Midbrain (tissue), 1 donor: ENCODE measurements around the gene LGALS9C.
"Not testable (repeated sequence)": the region's sequence is repeated elsewhere in the genome, so short reads cannot be mapped to it uniquely, and the experiment has no call there.

Experiments used
- DNase-seq: peaks from one replicate; lab custom pipeline; 2025; lab: John Stamatoyannopoulos, UW

LGALS9C gene

GRCh38 chr17:18530405-18530804 is 53.8 kb downstream of the LGALS9C start:
- not testable (repeated sequence) for DNase-seq

DNA sequence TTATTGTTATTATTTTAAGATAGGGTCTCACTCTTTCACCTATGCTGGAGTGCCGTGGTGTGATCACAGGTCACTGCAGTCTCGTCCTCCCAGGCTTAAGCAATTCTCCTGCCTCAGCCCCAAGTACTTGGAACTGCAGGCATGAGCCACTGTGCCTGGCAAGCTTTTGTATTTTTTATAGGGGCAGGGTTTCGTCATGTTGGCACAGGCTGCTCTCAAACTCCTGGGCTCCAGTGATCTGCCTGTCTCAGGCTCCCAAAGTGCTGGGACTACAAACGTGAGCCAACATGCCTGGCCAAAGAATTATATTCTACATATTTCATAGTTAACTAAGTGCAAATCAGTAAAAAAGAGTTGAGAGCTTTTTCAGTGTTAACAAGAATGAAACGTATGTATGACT is 65.6 kb downstream of the LGALS9C start:
- DNase-seq, result not testable (repeated sequence)

DNA sequence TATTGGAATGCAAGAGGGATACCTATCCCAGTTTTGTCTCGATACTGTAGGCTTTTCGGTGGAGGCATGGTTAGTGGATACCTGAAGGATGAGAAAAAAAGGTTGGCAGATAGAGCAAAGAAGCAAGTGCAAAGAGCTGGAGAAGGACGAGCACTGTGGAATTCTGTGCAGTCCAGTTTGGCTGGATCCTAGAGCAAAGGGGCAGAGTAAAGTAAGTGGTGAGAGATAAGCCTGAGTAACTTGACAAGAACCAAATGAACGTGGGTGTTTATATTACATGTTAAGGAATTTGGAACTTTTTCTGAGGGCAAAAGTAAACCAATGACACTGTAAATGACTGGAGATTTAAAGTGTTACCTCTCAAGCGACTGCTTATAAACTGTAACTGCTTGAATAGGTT is 66.3 kb downstream of the LGALS9C start:
- DNase-seq, result not testable (repeated sequence)
